HCT116 (cell line): ENCODE measurements around the gene CFAP74. TPM values are rescaled to one million over a fixed set of nuclear protein-coding genes. Genes with fewer than 3 reads are reported as not detected.

ENCODE experiments used
- ATAC-seq: fragments of 200-7000 bp; cut with Tn5 transposase; 2 replicates; pipeline ENCODE4 v1.9.1; 2020; ENCODE audit warnings: mild to moderate bottlenecking, moderate library complexity
- BruUV-seq: library from RNA; stranded (reverse); fragments of 400-500 nt; replicated peaks from 2 replicates; lab custom pipeline; 2021; lab: Mats Ljungman, UMichigan
- CTCF ChIA-PET: fragments of 300-600 bp; sonication (Branson Sonifier 250); formaldehyde crosslinking; loops from one replicate; lab custom pipeline; 2021; ENCODE audit warnings: antibody characterized with exemption; lab: Charles Lee
- POLR2A ChIA-PET: fragments of 300-600, 350-600 bp; sonication (Branson Sonifier 250); formaldehyde crosslinking; loops from one replicate; lab custom pipeline; 2021; ENCODE audit warnings: antibody characterized with exemption; lab: Charles Lee
- RAD21 ChIA-PET, 2 experiments: fragments of 300-600 bp; sonication (Branson Sonifier 250); formaldehyde crosslinking; loops; one replicate each; lab custom pipeline; 2023; ENCODE audit warnings: low total read pairs in 2 of 2; ENCODE audit not compliant: uncharacterized antibody in 2 of 2, unreplicated experiment in 2 of 2, low non-redundant PET in 1 of 2; lab: Charles Lee
- DNase-seq: peaks from one replicate; pipeline ENCODE4 v3.0.0-alpha.2; 2010; ENCODE audit warnings: low read depth, low spot score
- H2AFZ ChIP-seq: fragments of 200-600 bp; shearing (Covaris generic), sonication (generic); 2 replicates; pipeline ENCODE4 v1.6.1; 2017; ENCODE audit warnings: low read depth, mixed run types, mixed read lengths, antibody characterized with exemption, low read length; ENCODE audit not compliant: poor library complexity, severe bottlenecking
- H3K27ac ChIP-seq: 2 replicates; pipeline ENCODE4 v1.5.1; 2012; ENCODE audit warnings: low read depth, low read length
- H3K27me3 ChIP-seq: fragments of 200-600 bp; sonication (generic); 2 replicates; pipeline ENCODE4 v1.6.1; 2016; ENCODE audit warnings: mixed run types, low read length, mixed read lengths; ENCODE audit not compliant: insufficient read depth
- H3K36me3 ChIP-seq, 2 experiments: fragments of 200-500 bp in 1 of 2; fragments of 200-600 bp in 1 of 2; sonication (Bioruptor generic) in 1 of 2; sonication (generic) in 1 of 2; 2 replicates each; pipeline versions ENCODE4 v1.5.1 to v1.6.1; 2014 to 2016; ENCODE audit warnings: low read length in 2 of 2, inconsistent platforms in 1 of 2, mixed read lengths in 1 of 2, mixed run types in 1 of 2; ENCODE audit not compliant: insufficient read depth in 2 of 2, control insufficient read depth in 1 of 2
- H3K4me1 ChIP-seq, 2 experiments: fragments of 200-600 bp in 1 of 2; sonication (generic) in 1 of 2; 2 replicates each; pipeline versions ENCODE4 v1.5.1 to v1.6.1; 2012 to 2017; ENCODE audit warnings: low read length in 2 of 2, inconsistent platforms in 1 of 2, mild to moderate bottlenecking in 1 of 2, mixed read lengths in 1 of 2, mixed run types in 1 of 2, moderate library complexity in 1 of 2; ENCODE audit not compliant: insufficient read depth in 2 of 2, control insufficient read depth in 1 of 2
- H3K4me2 ChIP-seq: fragments of 200-600 bp; sonication (generic); 2 replicates; pipeline ENCODE4 v1.6.1; 2017; ENCODE audit warnings: mixed run types, low read length, mixed read lengths
- H3K4me3 ChIP-seq, 2 experiments: fragments of 200-600 bp in 1 of 2; sonication (generic) in 1 of 2; replicated peaks in 1 of 2; 2 replicates each; pipeline ENCODE4 v1.5.1; 2011 to 2016; ENCODE audit warnings: low read length in 2 of 2, control low read depth in 1 of 2, low read depth in 1 of 2, mild to moderate bottlenecking in 1 of 2, mixed read lengths in 1 of 2, mixed run types in 1 of 2
- H3K79me2 ChIP-seq: fragments of 200-600 bp; sonication (generic); 2 replicates; pipeline ENCODE4 v1.6.1; 2017; ENCODE audit warnings: mild to moderate bottlenecking, mixed run types, low read length, moderate library complexity, mixed read lengths; ENCODE audit not compliant: insufficient read depth
- H3K9ac ChIP-seq: fragments of 200-600 bp; sonication (generic); 2 replicates; pipeline ENCODE4 v1.6.1; 2016; ENCODE audit warnings: low read length, mixed read lengths
- H3K9me2 ChIP-seq: fragments of 200-600 bp; sonication (generic), shearing (Covaris generic); 2 replicates; pipeline ENCODE4 v1.6.1; 2017; ENCODE audit warnings: mixed run types, mild to moderate bottlenecking, moderate library complexity; ENCODE audit not compliant: insufficient read depth
- H3K9me3 ChIP-seq, 2 experiments: fragments of 200-500 bp in 1 of 2; fragments of 200-600 bp in 1 of 2; sonication (Bioruptor generic) in 1 of 2; sonication (generic) in 1 of 2; 2 replicates each; pipeline ENCODE4 v1.6.1; 2014 to 2017; ENCODE audit warnings: low read length in 2 of 2, mixed read lengths in 2 of 2, inconsistent platforms in 1 of 2, low read depth in 1 of 2, mild to moderate bottlenecking in 1 of 2, mixed run types in 1 of 2, moderate library complexity in 1 of 2; ENCODE audit not compliant: control insufficient read depth in 1 of 2, insufficient read depth in 1 of 2
- H4K20me1 ChIP-seq: fragments of 200-600 bp; sonication (generic), shearing (Covaris generic); 2 replicates; pipeline ENCODE4 v1.6.1; 2017; ENCODE audit warnings: mixed run types, mild to moderate bottlenecking, moderate library complexity; ENCODE audit not compliant: insufficient read depth
- CEBPB ChIP-seq: IDR thresholded peaks from 2 replicates; pipeline ENCODE4 v1.6.1; 2012; ENCODE audit warnings: low read depth
- EZH2 ChIP-seq: fragments of 200-600 bp; sonication (generic); IDR thresholded peaks from 2 replicates; pipeline ENCODE4 v1.6.1; 2017; ENCODE audit warnings: antibody characterized with exemption, mixed run types
- JUND ChIP-seq: IDR thresholded peaks from 2 replicates; pipeline ENCODE4 v1.6.1; 2012
- POLR2A ChIP-seq: IDR thresholded peaks from 2 replicates; pipeline ENCODE4 v1.7.0; 2011; ENCODE audit warnings: borderline replicate concordance; ENCODE audit not compliant: insufficient read depth, insufficient read length; ENCODE audit errors: extremely low read depth
- SP1 ChIP-seq: IDR thresholded peaks from 2 replicates; pipeline ENCODE4 v1.6.1; 2012; ENCODE audit warnings: low read depth
- SRF ChIP-seq: IDR thresholded peaks from 2 replicates; pipeline ENCODE4 v1.6.1; 2012; ENCODE audit warnings: low read depth
- TCF7L2 ChIP-seq: IDR thresholded peaks from 2 replicates; pipeline ENCODE4 v1.7.0; 2011; ENCODE audit warnings: borderline replicate concordance, inconsistent platforms; ENCODE audit not compliant: insufficient read depth, insufficient read length; ENCODE audit errors: extremely low read depth
- ZFX ChIP-seq: fragments of 450-650 bp; IDR thresholded peaks from 2 replicates; pipeline ENCODE4 v1.6.1; 2017
- ZNF274 ChIP-seq: fragments of 200-500 bp; sonication (Bioruptor generic); IDR thresholded peaks from 2 replicates; pipeline ENCODE4 v1.6.1; 2014; ENCODE audit warnings: mild to moderate bottlenecking, low read depth, low read length, inconsistent platforms
- intact Hi-C: fragments of 100-400 bp; cut with micrococcal nuclease; formaldehyde crosslinking; loops from 2 replicates; pipeline ENCODE4 v1.10.0; 2022
- total RNA-seq: library from RNA; stranded (reverse); gene quantifications from one replicate; pipeline ENCODE4 v1.2.1, GENCODE V29; 2021; ENCODE audit not compliant: unreplicated experiment
- TF ChIP-seq, protein P1 (sequence below): IDR thresholded peaks from 2 replicates; pipeline ENCODE4 v1.6.1; 2012
- TF ChIP-seq, protein P2 (sequence below): IDR thresholded peaks from 2 replicates; pipeline ENCODE4 v1.6.1; 2012; ENCODE audit warnings: low read depth
- TF ChIP-seq, protein P3 (sequence below): IDR thresholded peaks from 2 replicates; pipeline ENCODE4 v1.6.1; 2012
- TF ChIP-seq, protein P4 (sequence below): IDR thresholded peaks from 2 replicates; pipeline ENCODE4 v1.6.1; 2011; ENCODE audit warnings: mild to moderate bottlenecking, low read length, moderate library complexity; ENCODE audit not compliant: insufficient replicate concordance; ENCODE audit errors: extremely low read depth

Gene CFAP74
- total RNA-seq, 1 experiment from 2014 or later: 4.9 TPM

DNA sequence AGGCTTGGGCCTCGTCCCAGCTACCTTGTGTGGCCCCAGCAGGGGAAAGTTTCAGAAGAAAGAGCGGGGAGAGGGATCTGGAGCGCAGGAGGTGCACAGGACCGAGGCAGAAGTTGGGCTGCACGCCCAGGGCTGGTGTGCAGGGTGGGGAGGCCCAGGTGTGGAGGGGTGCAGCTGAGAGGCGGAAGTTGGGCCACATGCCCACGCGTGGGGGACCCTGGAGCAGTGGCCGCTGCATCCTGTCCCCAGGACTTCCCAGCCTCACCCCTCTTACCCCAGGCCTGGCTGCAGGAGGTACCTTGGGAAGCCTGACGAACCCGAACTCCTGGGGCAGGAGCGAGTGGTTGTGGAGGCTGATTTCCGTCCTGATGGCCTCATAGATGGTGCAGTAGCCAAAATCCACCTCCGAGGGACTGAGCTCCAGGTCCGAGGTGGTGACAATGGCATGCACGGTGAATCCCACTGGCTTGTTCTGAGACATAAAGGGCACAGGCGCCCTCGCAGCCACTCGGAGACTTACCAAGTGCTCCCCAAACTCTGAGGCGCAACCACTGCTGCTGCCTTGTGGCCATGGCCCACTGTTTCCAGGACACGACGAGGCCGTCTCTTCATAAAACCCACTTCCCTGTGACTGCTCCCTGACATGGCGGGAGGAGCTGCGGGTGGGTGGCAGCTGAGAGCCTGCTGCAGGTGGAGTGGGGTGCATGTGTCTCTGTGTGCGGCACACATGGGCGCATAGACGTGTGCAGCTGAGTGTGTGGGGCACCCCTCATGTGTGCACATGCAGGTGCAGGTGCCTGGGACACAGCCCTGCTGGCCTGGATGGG is 64.1 kb downstream of the CFAP74 start:
- Histone ChIP-seq H3K9me2 (no peaks in the 10 kb centered on the region), H3K9ac (no peak overlapping the region), H3K4me2 (no peak overlapping the region), H3K27me3 (no peaks in the 10 kb centered on the region), H3K27ac (no peak overlapping the region), H3K9me3 (peaks cover 0 to 2% of the 10 kb centered on the region in 2 experiments; a peak in 1 of 4 replicates), H4K20me1 (no peaks in the 10 kb centered on the region), H3K79me2 (no peaks in the 10 kb centered on the region), H3K36me3 (no peaks in the 10 kb centered on the region), H3K4me1 (peaks cover 0 to 10% of the 10 kb centered on the region in 2 experiments; a peak in 1 of 4 replicates), H2AFZ (no peak overlapping the region), H3K4me3 (no peak overlapping the region)
- POLR2A ChIA-PET: no interaction called here
- BruUV-seq: no TSS peak
- no peak for TF ChIP-seq CEBPB
- no peak for TF ChIP-seq ZNF274
- TF ChIP-seq, protein P1, sequence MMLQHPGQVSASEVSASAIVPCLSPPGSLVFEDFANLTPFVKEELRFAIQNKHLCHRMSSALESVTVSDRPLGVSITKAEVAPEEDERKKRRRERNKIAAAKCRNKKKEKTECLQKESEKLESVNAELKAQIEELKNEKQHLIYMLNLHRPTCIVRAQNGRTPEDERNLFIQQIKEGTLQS: no peak
- no peak for TF ChIP-seq TCF7L2
- TF ChIP-seq SP1: no peak
- TF ChIP-seq SRF: no peak
- no peak for TF ChIP-seq EZH2
- TF ChIP-seq ZFX: no peak
- TF ChIP-seq POLR2A: no peak
- TF ChIP-seq, protein P2, sequence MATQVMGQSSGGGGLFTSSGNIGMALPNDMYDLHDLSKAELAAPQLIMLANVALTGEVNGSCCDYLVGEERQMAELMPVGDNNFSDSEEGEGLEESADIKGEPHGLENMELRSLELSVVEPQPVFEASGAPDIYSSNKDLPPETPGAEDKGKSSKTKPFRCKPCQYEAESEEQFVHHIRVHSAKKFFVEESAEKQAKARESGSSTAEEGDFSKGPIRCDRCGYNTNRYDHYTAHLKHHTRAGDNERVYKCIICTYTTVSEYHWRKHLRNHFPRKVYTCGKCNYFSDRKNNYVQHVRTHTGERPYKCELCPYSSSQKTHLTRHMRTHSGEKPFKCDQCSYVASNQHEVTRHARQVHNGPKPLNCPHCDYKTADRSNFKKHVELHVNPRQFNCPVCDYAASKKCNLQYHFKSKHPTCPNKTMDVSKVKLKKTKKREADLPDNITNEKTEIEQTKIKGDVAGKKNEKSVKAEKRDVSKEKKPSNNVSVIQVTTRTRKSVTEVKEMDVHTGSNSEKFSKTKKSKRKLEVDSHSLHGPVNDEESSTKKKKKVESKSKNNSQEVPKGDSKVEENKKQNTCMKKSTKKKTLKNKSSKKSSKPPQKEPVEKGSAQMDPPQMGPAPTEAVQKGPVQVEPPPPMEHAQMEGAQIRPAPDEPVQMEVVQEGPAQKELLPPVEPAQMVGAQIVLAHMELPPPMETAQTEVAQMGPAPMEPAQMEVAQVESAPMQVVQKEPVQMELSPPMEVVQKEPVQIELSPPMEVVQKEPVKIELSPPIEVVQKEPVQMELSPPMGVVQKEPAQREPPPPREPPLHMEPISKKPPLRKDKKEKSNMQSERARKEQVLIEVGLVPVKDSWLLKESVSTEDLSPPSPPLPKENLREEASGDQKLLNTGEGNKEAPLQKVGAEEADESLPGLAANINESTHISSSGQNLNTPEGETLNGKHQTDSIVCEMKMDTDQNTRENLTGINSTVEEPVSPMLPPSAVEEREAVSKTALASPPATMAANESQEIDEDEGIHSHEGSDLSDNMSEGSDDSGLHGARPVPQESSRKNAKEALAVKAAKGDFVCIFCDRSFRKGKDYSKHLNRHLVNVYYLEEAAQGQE: no peak
- TF ChIP-seq JUND: no peak
- TF ChIP-seq, protein P3, sequence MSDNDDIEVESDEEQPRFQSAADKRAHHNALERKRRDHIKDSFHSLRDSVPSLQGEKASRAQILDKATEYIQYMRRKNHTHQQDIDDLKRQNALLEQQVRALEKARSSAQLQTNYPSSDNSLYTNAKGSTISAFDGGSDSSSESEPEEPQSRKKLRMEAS: no peak
- TF ChIP-seq, protein P4, sequence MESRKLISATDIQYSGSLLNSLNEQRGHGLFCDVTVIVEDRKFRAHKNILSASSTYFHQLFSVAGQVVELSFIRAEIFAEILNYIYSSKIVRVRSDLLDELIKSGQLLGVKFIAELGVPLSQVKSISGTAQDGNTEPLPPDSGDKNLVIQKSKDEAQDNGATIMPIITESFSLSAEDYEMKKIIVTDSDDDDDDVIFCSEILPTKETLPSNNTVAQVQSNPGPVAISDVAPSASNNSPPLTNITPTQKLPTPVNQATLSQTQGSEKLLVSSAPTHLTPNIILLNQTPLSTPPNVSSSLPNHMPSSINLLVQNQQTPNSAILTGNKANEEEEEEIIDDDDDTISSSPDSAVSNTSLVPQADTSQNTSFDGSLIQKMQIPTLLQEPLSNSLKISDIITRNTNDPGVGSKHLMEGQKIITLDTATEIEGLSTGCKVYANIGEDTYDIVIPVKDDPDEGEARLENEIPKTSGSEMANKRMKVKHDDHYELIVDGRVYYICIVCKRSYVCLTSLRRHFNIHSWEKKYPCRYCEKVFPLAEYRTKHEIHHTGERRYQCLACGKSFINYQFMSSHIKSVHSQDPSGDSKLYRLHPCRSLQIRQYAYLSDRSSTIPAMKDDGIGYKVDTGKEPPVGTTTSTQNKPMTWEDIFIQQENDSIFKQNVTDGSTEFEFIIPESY: no peak
- intact Hi-C loops: no loop called here
- CTCF ChIA-PET: no interaction called here
- DNase-seq (no peak), ATAC-seq (no peak)
- RAD21 ChIA-PET: no interaction called here
